GM21529 (cell line): Measurements from ENCODE around the gene NACAD.
A peak's percentile ranks its signal among the peaks of the same experiment; 100 is the strongest.

Experiments
- ATAC-seq: cut with Tn5 transposase; IDR thresholded peaks from one replicate; pipeline ENCODE4 v1.9.1; 2021; ENCODE audit not compliant: unreplicated experiment

Gene NACAD

GRCh38 chr7:45088821-45089340 is at the start of gene NACAD:
TSS of gene NACAD (minus strand) at chr7:45088969. CDS start at chr7:45088894, 75 bp downstream.
- no peak for ATAC-seq

- ATAC-seq: peak; percentile 65
Measured at GRCh38 chr7:45136106-45137060, 47.6 kb upstream of the NACAD start.

- ATAC-seq: no peak
Measured at GRCh38 chr7:45133877-45134276, 45.1 kb upstream of the NACAD start.

GRCh38 chr7:45133352-45133751 is 44.6 kb upstream of the NACAD start:
- no peak for ATAC-seq

- ATAC-seq: no peak
Measured at GRCh38 chr7:45132708-45133320, 44.0 kb upstream of the NACAD start.

GRCh38 chr7:45131891-45132290 is 43.1 kb upstream of the NACAD start:
- ATAC-seq: no peak

- ATAC-seq: no peak
Measured at GRCh38 chr7:45130910-45131309, 42.1 kb upstream of the NACAD start.

- ATAC-seq: no peak
Measured at GRCh38 chr7:45129906-45130305, 41.1 kb upstream of the NACAD start.

- no peak for ATAC-seq
Measured at GRCh38 chr7:45129181-45129800, 40.5 kb upstream of the NACAD start.

- ATAC-seq: no peak
Measured at GRCh38 chr7:45126920-45127319, 38.2 kb upstream of the NACAD start.

GRCh38 chr7:45126201-45126600 is 37.4 kb upstream of the NACAD start:
- ATAC-seq: no peak

GRCh38 chr7:45125193-45125904 is 36.6 kb upstream of the NACAD start:
- no peak for ATAC-seq

GRCh38 chr7:45123913-45124710 is 35.3 kb upstream of the NACAD start:
- no peak for ATAC-seq

- no peak for ATAC-seq
Measured at GRCh38 chr7:45122975-45123860, 34.4 kb upstream of the NACAD start.

- ATAC-seq: no peak
Measured at GRCh38 chr7:45119550-45119949, 30.8 kb upstream of the NACAD start.

- ATAC-seq: no peak
Measured at GRCh38 chr7:45118889-45119331, 30.1 kb upstream of the NACAD start.

- no peak for ATAC-seq
Measured at GRCh38 chr7:45118292-45118691, 29.5 kb upstream of the NACAD start.

- ATAC-seq: no peak
Measured at GRCh38 chr7:45117582-45117981, 28.8 kb upstream of the NACAD start.

- no peak for ATAC-seq
Measured at GRCh38 chr7:45116048-45116447, 27.3 kb upstream of the NACAD start.
